GM12875 (cell line): Measurements from ENCODE around the gene ERBB2.
A peak's percentile ranks its signal among the peaks of the same experiment; 100 is the strongest.

Experiments used
- H3K4me3 ChIP-seq: one replicate; pipeline ENCODE4 v1.5.1; 2011; ENCODE audit warnings: low read depth, low read length, control low read depth
- CTCF ChIP-seq: IDR thresholded peaks from 2 replicates; pipeline ENCODE4 v1.5.1; 2011; ENCODE audit warnings: low read depth, mild to moderate bottlenecking, control low read depth, inconsistent platforms, low read length, moderate library complexity, borderline replicate concordance; ENCODE audit not compliant: insufficient read depth

ERBB2 gene

GRCh38 chr17:39755554-39756379, 55.9 kb downstream of the ERBB2 start:
- peak overlapping the region; percentile 0 for H3K4me3 ChIP-seq
- no peak for TF ChIP-seq CTCF

DNA sequence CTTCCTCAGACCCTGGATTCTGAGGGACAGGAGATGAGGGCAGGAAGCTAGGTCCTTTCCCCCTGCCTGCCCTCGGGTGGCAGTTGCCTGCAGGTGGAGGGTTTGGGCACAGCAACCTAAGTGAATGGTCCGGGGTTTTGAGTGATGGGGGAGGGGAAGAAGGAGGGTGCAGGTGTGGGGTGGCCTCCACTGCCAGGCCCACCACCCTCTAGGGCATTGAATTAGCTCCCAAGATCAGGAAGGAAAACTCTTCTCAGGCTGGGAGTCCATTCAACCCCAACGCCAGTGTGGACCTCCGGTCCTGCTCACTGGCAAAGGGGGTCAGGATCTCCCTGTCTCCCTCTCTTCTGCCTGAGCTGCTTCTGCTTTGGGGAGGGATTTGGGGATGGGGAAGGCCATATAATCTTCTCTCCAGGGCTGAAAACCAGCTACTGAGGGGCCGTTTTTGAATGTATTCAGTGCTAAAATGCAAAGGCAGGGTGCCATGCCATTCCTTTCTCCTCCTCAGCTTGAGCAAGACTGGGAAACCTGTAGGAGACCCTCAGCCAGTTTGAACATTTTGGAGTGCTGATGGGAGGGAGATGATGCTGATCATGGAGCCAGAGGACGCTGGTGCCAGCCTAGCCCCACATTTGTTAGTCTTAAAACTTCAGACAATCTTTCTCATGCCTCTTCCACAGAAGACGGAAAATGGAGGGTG, 56.7 kb downstream of the ERBB2 start:
- TF ChIP-seq CTCF: no peak
- H3K4me3 ChIP-seq: no peak overlapping the region

DNA sequence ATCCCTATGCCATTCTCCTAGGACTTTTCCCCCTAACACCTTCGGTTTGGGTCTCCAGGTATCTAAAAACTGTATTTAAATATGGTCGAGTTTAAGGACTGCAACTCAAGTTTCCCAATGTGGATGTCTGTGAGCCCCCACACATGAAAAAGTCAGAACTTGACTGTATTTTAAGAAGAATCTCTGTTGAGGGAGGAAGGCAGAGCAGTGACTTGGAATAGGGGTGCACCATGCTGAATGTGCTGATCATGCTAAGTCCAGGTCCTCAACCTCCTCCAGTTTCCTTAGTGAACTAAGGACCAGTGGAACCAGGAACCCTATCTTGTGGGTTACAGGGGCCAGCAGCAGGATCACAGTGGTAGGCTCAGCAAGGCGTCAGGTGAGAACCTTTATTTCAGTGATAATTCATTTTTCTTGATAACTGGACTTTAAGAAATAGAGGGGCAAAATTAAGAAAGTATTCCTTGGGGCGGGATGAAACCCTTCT, 57.4 kb downstream of the ERBB2 start:
- TF ChIP-seq CTCF: no peak
- H3K4me3 ChIP-seq: no peak overlapping the region

DNA sequence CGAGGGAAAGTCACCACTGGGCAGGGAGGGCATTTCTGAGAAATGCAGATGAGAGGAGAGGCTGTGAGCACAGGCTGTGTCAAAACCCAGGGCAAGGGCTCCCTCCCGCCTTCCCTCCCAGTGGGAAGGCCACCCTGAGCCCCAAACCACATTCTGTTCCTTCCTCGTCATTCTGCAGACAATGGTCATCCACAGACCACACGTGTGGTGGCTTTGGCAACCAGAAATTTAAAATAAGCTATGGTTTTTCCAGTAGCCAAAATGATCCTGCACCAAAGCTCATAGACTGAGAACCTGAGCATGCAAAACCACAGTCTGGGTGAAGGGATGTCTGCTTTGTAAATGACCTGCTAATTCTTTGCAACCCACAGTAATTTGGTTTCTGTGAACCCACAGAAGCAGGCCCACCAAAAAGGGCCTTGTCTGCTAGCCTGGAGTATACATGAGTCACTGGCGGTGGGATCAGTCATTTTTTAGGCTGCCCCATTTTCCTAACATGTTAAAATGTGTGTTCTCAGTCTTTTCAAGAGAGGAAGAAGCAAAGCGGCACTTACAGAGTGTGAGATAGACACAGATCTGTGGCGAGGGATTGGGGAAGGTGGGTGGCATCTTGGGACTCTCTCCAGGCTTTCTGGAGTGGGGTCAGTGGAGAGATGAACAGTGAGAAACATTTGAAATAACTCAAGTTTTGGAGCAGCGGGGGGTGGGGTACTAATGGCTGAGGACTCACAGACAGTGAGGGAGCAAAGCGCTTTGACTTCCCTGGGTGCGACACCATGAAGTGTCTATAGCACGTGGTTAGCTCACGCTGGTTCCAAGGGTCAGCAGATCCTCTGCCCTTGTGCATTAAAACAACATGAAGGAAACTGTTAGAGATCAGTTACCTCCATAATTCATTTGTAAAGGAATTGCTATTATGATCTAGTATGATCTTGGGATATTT, 58.3 kb downstream of the ERBB2 start:
- no peak for TF ChIP-seq CTCF
- no peak overlapping the region for H3K4me3 ChIP-seq

DNA sequence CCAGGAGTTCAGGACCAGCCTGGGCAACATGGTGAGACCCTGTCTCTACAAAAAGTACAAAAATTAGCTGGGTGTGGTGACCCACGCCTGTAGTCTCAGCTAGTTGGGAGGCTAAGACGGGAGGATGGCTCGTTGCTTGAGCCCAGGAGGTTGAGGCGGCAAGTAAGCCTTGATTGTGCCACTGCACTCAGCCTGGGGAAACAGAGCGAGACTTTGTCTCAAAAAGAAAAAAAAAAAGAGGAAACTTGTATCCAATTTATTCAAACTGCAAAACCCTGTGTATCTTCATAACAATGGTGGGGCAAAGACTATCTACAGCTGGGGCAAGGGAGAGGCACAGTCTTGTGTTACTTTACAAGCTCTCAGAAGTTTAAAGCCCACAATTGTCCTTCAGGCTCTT, 59.3 kb downstream of the ERBB2 start:
- TF ChIP-seq CTCF: no peak

DNA sequence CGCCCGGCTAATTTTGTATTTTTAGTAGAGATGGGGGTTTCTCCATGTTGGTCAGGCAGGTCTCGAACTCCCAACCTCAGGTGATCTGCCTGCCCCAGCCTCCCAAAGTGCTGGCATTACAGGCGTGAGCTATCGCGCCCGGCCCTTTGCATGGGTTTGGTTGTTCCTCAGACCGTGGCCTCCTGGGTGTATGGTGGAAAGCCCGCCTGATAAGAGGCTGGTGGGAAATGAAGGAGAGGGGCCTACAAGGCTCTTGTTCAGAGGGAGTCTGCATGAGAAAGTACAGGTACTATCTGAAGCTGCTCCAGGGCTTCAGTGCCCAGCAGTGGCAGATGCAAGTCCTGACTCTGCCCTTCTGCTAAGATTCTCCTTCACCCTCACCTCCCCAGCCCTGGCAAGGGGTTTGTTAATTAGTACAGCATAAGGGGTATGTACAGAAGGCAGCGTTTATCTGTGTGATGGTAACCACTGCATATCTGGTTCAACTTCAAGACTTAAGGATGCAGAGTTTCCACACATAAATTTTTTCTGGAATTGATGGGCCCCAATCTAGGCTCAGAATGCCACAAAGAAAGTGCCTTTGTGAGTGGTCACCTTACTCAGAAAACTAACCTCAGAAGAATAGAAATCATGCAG, 62.1 kb downstream of the ERBB2 start:
- no peak for TF ChIP-seq CTCF

More for the DNA sequence above, 59.3 kb downstream of the ERBB2 start:
- H3K4me3 ChIP-seq: no peak overlapping the region

More for the DNA sequence above, 62.1 kb downstream of the ERBB2 start:
- H3K4me3 ChIP-seq: no peak overlapping the region
